Activated CD4-positive, alpha-beta T cell treated with anti-CD3 and anti-CD28 coated beads for 36 hours (primary cell): Measurements from ENCODE around the gene SERPING1. TPM values are rescaled to one million over a fixed set of nuclear protein-coding genes. Genes with fewer than 3 reads are reported as not detected.

Experiments used
- ATAC-seq: fragments of 200-7000 bp; cut with Tn5 transposase; one replicate; pipeline ENCODE4 v1.10.0; 2021; ENCODE audit warnings: mild to moderate bottlenecking, moderate library complexity
- CTCF ChIA-PET: fragments of 350-600 bp; sonication (Branson Sonifier 250); formaldehyde crosslinking; loops from one replicate; lab custom pipeline; 2021; ENCODE audit warnings: antibody characterized with exemption; lab: Charles Lee
- POLR2A ChIA-PET: fragments of 350-600 bp; sonication (Branson Sonifier 250); formaldehyde crosslinking; loops from one replicate; lab custom pipeline; 2021; ENCODE audit warnings: antibody characterized with exemption, inconsistent platforms; lab: Charles Lee
- DNase-seq: peaks from one replicate; pipeline ENCODE4 v3.0.0-alpha.2; 2020
- H3K27ac Mint-ChIP-seq: one replicate; pipeline ENCODE4 v1.8.0; 2021; ENCODE audit warnings: mixed read lengths
- H3K27me3 Mint-ChIP-seq: one replicate; pipeline ENCODE4 v1.8.0; 2021; ENCODE audit warnings: mixed read lengths
- H3K36me3 Mint-ChIP-seq: one replicate; pipeline ENCODE4 v1.8.0; 2021; ENCODE audit warnings: low read depth, mixed read lengths
- H3K4me1 Mint-ChIP-seq: one replicate; pipeline ENCODE4 v1.8.0; 2021; ENCODE audit warnings: mixed read lengths
- H3K4me3 Mint-ChIP-seq: one replicate; pipeline ENCODE4 v1.8.0; 2021; ENCODE audit warnings: mild to moderate bottlenecking, moderate library complexity, mixed read lengths
- H3K9me3 Mint-ChIP-seq: one replicate; pipeline ENCODE4 v1.8.0; 2021; ENCODE audit warnings: low read depth, mixed read lengths
- intact Hi-C, 2 experiments: fragments of 100-400 bp; cut with DNase I in 1 of 2; cut with micrococcal nuclease in 1 of 2; formaldehyde crosslinking; loops; one replicate each; pipeline versions ENCODE4 v1.14.2 to v1.15.1; 2022 to 2024; cut with DNase I, micrococcal nuclease
- total RNA-seq, 2 experiments: library from RNA; stranded (reverse); gene quantifications; one replicate each; pipeline ENCODE4 v1.2.3, GENCODE V29; 2021

The SERPING1 gene
- total RNA-seq, 2 experiments from 2014 or later, result 0.51 to 0.87 TPM

- no peak overlapping the region for H3K27ac Mint-ChIP-seq
- H3K9me3 Mint-ChIP-seq, result peaks cover 7% of the 10 kb centered on the region
- H3K36me3 Mint-ChIP-seq, result no peaks in the 10 kb centered on the region
- H3K4me3 Mint-ChIP-seq, result no peak overlapping the region
- CTCF ChIA-PET, result interaction anchor here (0.6 to 0.9 kb wide), 2 partner anchors 8 to 540 kb away, joined by 4 read pairs; no protein-coding TSS in a partner anchor
- H3K27me3 Mint-ChIP-seq, result peaks cover 7% of the 10 kb centered on the region
- ATAC-seq, result no peak
- H3K4me1 Mint-ChIP-seq, result no peaks in the 10 kb centered on the region
- POLR2A ChIA-PET, result no interaction called here
- no peak for DNase-seq
- intact Hi-C loops, result no loop called here
These were observed 21.8 kb downstream of the SERPING1 start for GRCh38 chr11:57619331-57619730.

- Mint-ChIP-seq H3K4me3 (no peak overlapping the region), H3K9me3 (peaks cover 7% of the 10 kb centered on the region), H3K27ac (no peak overlapping the region), H3K4me1 (no peaks in the 10 kb centered on the region), H3K27me3 (peaks cover 7% of the 10 kb centered on the region), H3K36me3 (no peaks in the 10 kb centered on the region)
- ChIA-PET CTCF (interaction anchor here (0.5 to 1.7 kb wide), 6 partner anchors 9 to 286 kb away, joined by 3 to 6 read pairs (median 3); no protein-coding TSS in a partner anchor), POLR2A (interaction anchor here (0.6 kb wide), 1 partner anchor 20 kb away, joined by 3 read pairs; no protein-coding TSS in a partner anchor)
- no peak for DNase-seq
- intact Hi-C loops, result no loop called here
- no peak for ATAC-seq
These were observed 23.0 kb downstream of the SERPING1 start for GRCh38 chr11:57620467-57620866.

- Mint-ChIP-seq H3K27ac (no peak overlapping the region), H3K9me3 (peaks cover 7% of the 10 kb centered on the region), H3K36me3 (no peaks in the 10 kb centered on the region), H3K4me1 (no peaks in the 10 kb centered on the region), H3K27me3 (peaks cover 2% of the 10 kb centered on the region), H3K4me3 (no peak overlapping the region)
- ChIA-PET POLR2A (no interaction called here), CTCF (interaction anchor here (0.7 to 1.2 kb wide), 3 partner anchors 17 to 402 kb away, joined by 3 to 4 read pairs (median 3); no protein-coding TSS in a partner anchor)
- ATAC-seq (no peak), DNase-seq (no peak)
- intact Hi-C loops, result no loop called here
These were observed 24.8 kb downstream of the SERPING1 start for GRCh38 chr11:57622263-57622662.

- ChIA-PET POLR2A (no interaction called here), CTCF (no interaction called here)
- Mint-ChIP-seq H3K4me1 (no peaks in the 10 kb centered on the region), H3K4me3 (no peak overlapping the region), H3K27ac (no peak overlapping the region), H3K36me3 (no peaks in the 10 kb centered on the region), H3K27me3 (peaks cover 2% of the 10 kb centered on the region), H3K9me3 (peaks cover 4% of the 10 kb centered on the region)
- ATAC-seq (no peak), DNase-seq (no peak)
- intact Hi-C loops, result no loop called here
These were observed 27.4 kb downstream of the SERPING1 start for GRCh38 chr11:57624864-57625263.

GRCh38 chr11:57626895-57627294 lies 29.4 kb downstream of the SERPING1 start:
- ChIA-PET CTCF (interaction anchor here (0.8 to 1.0 kb wide), 2 partner anchors 15 to 18 kb away, joined by 3 read pairs; no protein-coding TSS in a partner anchor), POLR2A (no interaction called here)
- H3K36me3 Mint-ChIP-seq, result no peaks in the 10 kb centered on the region
- H3K27ac Mint-ChIP-seq, result no peak overlapping the region
- intact Hi-C loops, result no loop called here
- no peak for DNase-seq
- H3K4me3 Mint-ChIP-seq, result no peak overlapping the region
- H3K9me3 Mint-ChIP-seq, result no peaks in the 10 kb centered on the region
- peaks cover 4% of the 10 kb centered on the region for H3K27me3 Mint-ChIP-seq
- no peaks in the 10 kb centered on the region for H3K4me1 Mint-ChIP-seq
- ATAC-seq, result no peak

- Mint-ChIP-seq H3K4me1 (no peaks in the 10 kb centered on the region), H3K27me3 (peaks cover 12% of the 10 kb centered on the region), H3K4me3 (no peak overlapping the region), H3K27ac (no peak overlapping the region), H3K36me3 (no peaks in the 10 kb centered on the region), H3K9me3 (no peaks in the 10 kb centered on the region)
- ChIA-PET POLR2A (no interaction called here), CTCF (interaction anchor here (1.2 to 2.9 kb wide), 3 partner anchors 11 to 19 kb away, joined by 4 to 23 read pairs (median 6); no protein-coding TSS in a partner anchor)
- DNase-seq (no peak), ATAC-seq (no peak)
- intact Hi-C loops, result no loop called here
These were observed 32.7 kb downstream of the SERPING1 start for GRCh38 chr11:57630171-57630570.

GRCh38 chr11:57632116-57632515 lies 34.6 kb downstream of the SERPING1 start:
- intact Hi-C loops, result no loop called here
- no peaks in the 10 kb centered on the region for H3K9me3 Mint-ChIP-seq
- no peaks in the 10 kb centered on the region for H3K4me1 Mint-ChIP-seq
- peaks cover 12% of the 10 kb centered on the region for H3K27me3 Mint-ChIP-seq
- ATAC-seq (no peak), DNase-seq (no peak)
- ChIA-PET CTCF (interaction anchor here (2.9 kb wide), 1 partner anchor 9 kb away, joined by 23 read pairs; no protein-coding TSS in a partner anchor), POLR2A (no interaction called here)
- H3K27ac Mint-ChIP-seq, result no peak overlapping the region
- H3K36me3 Mint-ChIP-seq, result no peaks in the 10 kb centered on the region
- no peak overlapping the region for H3K4me3 Mint-ChIP-seq

- no peak for DNase-seq
- H3K27ac Mint-ChIP-seq, result no peak overlapping the region
- peaks cover 15% of the 10 kb centered on the region for H3K27me3 Mint-ChIP-seq
- H3K4me1 Mint-ChIP-seq, result peaks cover 6% of the 10 kb centered on the region
- intact Hi-C loops, result no loop called here
- ChIA-PET POLR2A (interaction anchor here (0.6 kb wide), 1 partner anchor 168 kb away, joined by 3 read pairs; no protein-coding TSS in a partner anchor), CTCF (interaction anchor here (0.9 to 1.6 kb wide), 5 partner anchors 11 to 1149 kb away, joined by 3 to 5 read pairs (median 4); no protein-coding TSS in a partner anchor)
- no peak overlapping the region for H3K4me3 Mint-ChIP-seq
- ATAC-seq, result no peak
- no peaks in the 10 kb centered on the region for H3K36me3 Mint-ChIP-seq
- no peaks in the 10 kb centered on the region for H3K9me3 Mint-ChIP-seq
These were observed 36.0 kb downstream of the SERPING1 start for GRCh38 chr11:57633394-57634070.

- no peak for DNase-seq
- no peak overlapping the region for H3K27ac Mint-ChIP-seq
- ChIA-PET POLR2A (interaction anchor here (0.6 kb wide), 1 partner anchor 169 kb away, joined by 3 read pairs; no protein-coding TSS in a partner anchor), CTCF (interaction anchor here (0.6 to 1.6 kb wide), 7 partner anchors 10 to 1148 kb away, joined by 3 to 5 read pairs (median 3); partner anchors contain the start of gene UBE2L6)
- H3K9me3 Mint-ChIP-seq, result no peaks in the 10 kb centered on the region
- intact Hi-C loops, result no loop called here
- peaks cover 10% of the 10 kb centered on the region for H3K4me1 Mint-ChIP-seq
- no peaks in the 10 kb centered on the region for H3K36me3 Mint-ChIP-seq
- peaks cover 15% of the 10 kb centered on the region for H3K27me3 Mint-ChIP-seq
- H3K4me3 Mint-ChIP-seq, result no peak overlapping the region
- no peak for ATAC-seq
These were observed 36.8 kb downstream of the SERPING1 start for GRCh38 chr11:57634311-57634710.

- ChIA-PET POLR2A (no interaction called here), CTCF (interaction anchor here (1.6 kb wide), 1 partner anchor 9 kb away, joined by 5 read pairs; no protein-coding TSS in a partner anchor)
- Mint-ChIP-seq H3K27ac (no peak overlapping the region), H3K9me3 (no peaks in the 10 kb centered on the region), H3K4me3 (no peak overlapping the region), H3K4me1 (peaks cover 10% of the 10 kb centered on the region), H3K36me3 (no peaks in the 10 kb centered on the region), H3K27me3 (peaks cover 15% of the 10 kb centered on the region)
- ATAC-seq, result no peak
- no peak for DNase-seq
- intact Hi-C loops, result no loop called here
These were observed 37.8 kb downstream of the SERPING1 start for GRCh38 chr11:57635246-57635645.

GRCh38 chr11:57637626-57638004 lies 40.1 kb downstream of the SERPING1 start:
- DNase-seq, result no peak
- Mint-ChIP-seq H3K4me1 (peaks cover 10% of the 10 kb centered on the region), H3K27me3 (peaks cover 11% of the 10 kb centered on the region), H3K27ac (no peak overlapping the region), H3K4me3 (peak overlapping the region; percentile 82), H3K9me3 (no peaks in the 10 kb centered on the region), H3K36me3 (no peaks in the 10 kb centered on the region)
- intact Hi-C loops, result no loop called here
- ChIA-PET CTCF (interaction anchor here (0.9 to 1.6 kb wide), 3 partner anchors 23 to 69 kb away, joined by 3 to 5 read pairs (median 3); no protein-coding TSS in a partner anchor), POLR2A (no interaction called here)
- ATAC-seq, result no peak
